PC-9 (cell line): Measurements from ENCODE around the gene OR2AG1.

Experiments used
- CTCF ChIP-seq: fragments of 200-600 bp; sonication (generic); conservative IDR thresholded peaks from 2 replicates; pipeline ENCODE4 v1.6.1; 2017; ENCODE audit warnings: mixed run types, antibody characterized with exemption, mild to moderate bottlenecking, moderate library complexity
- EZH2 ChIP-seq: fragments of 200-600 bp; sonication (generic); IDR thresholded peaks from 2 replicates; pipeline ENCODE4 v1.8.0; 2017; ENCODE audit warnings: antibody characterized with exemption, low read depth

GRCh38 chr11:6813656-6814055, 30.8 kb downstream of the OR2AG1 start:
- TF ChIP-seq CTCF (no peak), EZH2 (no peak)
